ENCODE data around the gene RAB17. TPM values are rescaled to one million over a fixed set of nuclear protein-coding genes. Genes with fewer than 3 reads are reported as not detected.

The RAB17 gene
- total RNA-seq, 1 donor from 2014 or later: 6.1 TPM

- TF ChIP-seq CTCF (conservative IDR thresholded peaks at IDR 0.05; ENCODE audit: low read depth, low read length): no peak
- DNase-seq (ENCODE audit: low read depth): no peak
- no peak overlapping the region for H3K4me3 ChIP-seq (ENCODE audit: low read depth, low read length)
Observed at GRCh38 chr2:237633061-237633561, 42.6 kb upstream of the RAB17 start.

- no peak overlapping the region for H3K4me3 ChIP-seq (ENCODE audit: low read depth, low read length)
- no peak for DNase-seq (ENCODE audit: low read depth)
- no peak for TF ChIP-seq CTCF (conservative IDR thresholded peaks at IDR 0.05; ENCODE audit: low read depth, low read length)
Observed at GRCh38 chr2:237631801-237632585, 41.5 kb upstream of the RAB17 start.

GRCh38 chr2:237631007-237631785 lies 40.7 kb upstream of the RAB17 start:
- DNase-seq (ENCODE audit: low read depth): peak; percentile 74
- no peak for TF ChIP-seq CTCF (conservative IDR thresholded peaks at IDR 0.05; ENCODE audit: low read depth, low read length)
- no peak overlapping the region for H3K4me3 ChIP-seq (ENCODE audit: low read depth, low read length)

GRCh38 chr2:237630216-237631000 lies 39.9 kb upstream of the RAB17 start:
- no peak overlapping the region for H3K4me3 ChIP-seq (ENCODE audit: low read depth, low read length)
- no peak for TF ChIP-seq CTCF (conservative IDR thresholded peaks at IDR 0.05; ENCODE audit: low read depth, low read length)
- no peak for DNase-seq (ENCODE audit: low read depth)

- no peak for TF ChIP-seq CTCF (conservative IDR thresholded peaks at IDR 0.05; ENCODE audit: low read depth, low read length)
- no peak overlapping the region for H3K4me3 ChIP-seq (ENCODE audit: low read depth, low read length)
- no peak for DNase-seq (ENCODE audit: low read depth)
Observed at GRCh38 chr2:237629739-237630138, 39.2 kb upstream of the RAB17 start.

GRCh38 chr2:237629188-237629534 lies 38.6 kb upstream of the RAB17 start:
- DNase-seq (ENCODE audit: low read depth): no peak
- H3K4me3 ChIP-seq (ENCODE audit: low read depth, low read length): no peak overlapping the region
- TF ChIP-seq CTCF (conservative IDR thresholded peaks at IDR 0.05; ENCODE audit: low read depth, low read length): no peak

All from epithelial cell of proximal tubule (primary cell).